ENCODE data around the gene FLT4. TPM values are rescaled to one million over a fixed set of nuclear protein-coding genes. Genes with fewer than 3 reads are reported as not detected.

Gene FLT4
- total RNA-seq, 1 experiment from 2014 or later = 6.3 TPM

DNA sequence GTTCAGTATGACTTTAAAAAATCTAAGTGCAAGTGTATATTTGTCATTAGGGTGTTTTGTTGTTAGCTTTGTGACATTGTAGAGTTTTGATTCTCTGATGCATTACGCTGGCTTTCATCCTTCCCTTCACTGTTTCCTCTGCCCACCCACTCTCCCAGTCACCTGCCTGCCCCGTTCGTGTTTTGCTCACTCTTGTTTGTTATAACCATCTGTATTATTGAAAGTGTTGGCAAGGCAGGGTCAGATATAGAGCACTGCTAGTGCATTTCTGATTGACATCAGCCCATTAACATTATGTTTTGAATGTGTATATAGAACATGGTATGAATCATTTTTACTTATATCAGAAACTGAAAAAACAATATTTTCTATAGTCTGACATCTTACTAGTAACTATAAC is 85.4 kb downstream of the FLT4 start:
- H3T11ph ChIP-seq (ENCODE audit: low read length) = no peak overlapping the region
- H3K18ac ChIP-seq (ENCODE audit: insufficient read length, low read depth, low read length) = no peak overlapping the region
- Mint-ChIP-seq H3K27me3 (ENCODE audit: low read depth) (no peaks in the 10 kb centered on the region), H3K4me1 (no peaks in the 10 kb centered on the region), H3K27ac (0 out of 7 replicates have a peak overlapping the region, but pooled peaks of 1 of the 3 experiments have one; percentile 45), H3K36me3 (ENCODE audit: insufficient read depth in 1 of 3, low read depth in 3 of 3) (peaks cover 35 to 83% (median 72%) of the 10 kb centered on the region in 3 experiments; a peak in 6 of 7 replicates), H3K4me3 (no peak overlapping the region), H3K9me3 (no peaks in the 10 kb centered on the region)
- peaks cover 4% of the 10 kb centered on the region; the same call in 1 of the 2 replicates for H3K79me2 ChIP-seq (ENCODE audit: insufficient read depth, low read length)
- no peak for DNase-seq
- no peak overlapping the region for H2BK20ac ChIP-seq (ENCODE audit: low read depth, low read length, poor library complexity, severe bottlenecking)
- TF ChIP-seq, protein P1, sequence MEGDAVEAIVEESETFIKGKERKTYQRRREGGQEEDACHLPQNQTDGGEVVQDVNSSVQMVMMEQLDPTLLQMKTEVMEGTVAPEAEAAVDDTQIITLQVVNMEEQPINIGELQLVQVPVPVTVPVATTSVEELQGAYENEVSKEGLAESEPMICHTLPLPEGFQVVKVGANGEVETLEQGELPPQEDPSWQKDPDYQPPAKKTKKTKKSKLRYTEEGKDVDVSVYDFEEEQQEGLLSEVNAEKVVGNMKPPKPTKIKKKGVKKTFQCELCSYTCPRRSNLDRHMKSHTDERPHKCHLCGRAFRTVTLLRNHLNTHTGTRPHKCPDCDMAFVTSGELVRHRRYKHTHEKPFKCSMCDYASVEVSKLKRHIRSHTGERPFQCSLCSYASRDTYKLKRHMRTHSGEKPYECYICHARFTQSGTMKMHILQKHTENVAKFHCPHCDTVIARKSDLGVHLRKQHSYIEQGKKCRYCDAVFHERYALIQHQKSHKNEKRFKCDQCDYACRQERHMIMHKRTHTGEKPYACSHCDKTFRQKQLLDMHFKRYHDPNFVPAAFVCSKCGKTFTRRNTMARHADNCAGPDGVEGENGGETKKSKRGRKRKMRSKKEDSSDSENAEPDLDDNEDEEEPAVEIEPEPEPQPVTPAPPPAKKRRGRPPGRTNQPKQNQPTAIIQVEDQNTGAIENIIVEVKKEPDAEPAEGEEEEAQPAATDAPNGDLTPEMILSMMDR (conservative IDR thresholded peaks at IDR 0.05) = no peak
- no peak overlapping the region for H3K9ac ChIP-seq (ENCODE audit: extremely low read depth, insufficient read length, low read length)
- H2BK12ac ChIP-seq (ENCODE audit: insufficient read length, low read depth, low read length) = no peak overlapping the region
- no peak overlapping the region for H2BK15ac ChIP-seq (ENCODE audit: low read depth, low read length)
- H2AFZ ChIP-seq (ENCODE audit: low read length) = no peak overlapping the region
- no peak overlapping the region for H3K4ac ChIP-seq (ENCODE audit: low read depth, low read length)
- no peak overlapping the region for H2AK5ac ChIP-seq (ENCODE audit: insufficient read length, low read length)
- H3K9me3 ChIP-seq (ENCODE audit: control insufficient read depth, low read depth, low read length) = no peaks in the 10 kb centered on the region
- no peak overlapping the region for H3K4me2 ChIP-seq (ENCODE audit: insufficient read depth, insufficient read length, low read length)
- H3K23ac ChIP-seq (ENCODE audit: insufficient read length, low read depth, low read length) = no peak overlapping the region
- H3K27ac ChIP-seq (ENCODE audit: insufficient read length, low read depth, low read length) = no peak overlapping the region
- no peak overlapping the region for H3K56ac ChIP-seq (ENCODE audit: insufficient read length, low read depth, low read length)
- no CpG with 5 or more reads among the region's 3 CpGs for WGBS (ENCODE audit: extremely low coverage, insufficient read length, low lambda C conversion rate)
- H3K23me2 ChIP-seq (ENCODE audit: insufficient read length, low read depth, low read length, poor library complexity, severe bottlenecking) = no peaks in the 10 kb centered on the region
- H3K14ac ChIP-seq (ENCODE audit: insufficient read depth, low read length) = no peak overlapping the region
- no peaks in the 10 kb centered on the region for H3K27me3 ChIP-seq (ENCODE audit: insufficient read depth, low read length)
- no peaks in the 10 kb centered on the region for H3K4me1 ChIP-seq (ENCODE audit: insufficient read depth, low read length)
- no peak overlapping the region for H4K8ac ChIP-seq (replicated peaks; ENCODE audit: insufficient read length, low read depth, low read length)
- H4K5ac ChIP-seq (ENCODE audit: insufficient read length, low read depth, low read length) = no peak overlapping the region
- no peak overlapping the region for H2BK120ac ChIP-seq (ENCODE audit: low read depth, low read length, poor library complexity, severe bottlenecking)
- no peaks in the 10 kb centered on the region for H4K20me1 ChIP-seq (ENCODE audit: control insufficient read depth, insufficient read depth, insufficient read length)
- no peak overlapping the region for H4K91ac ChIP-seq (ENCODE audit: insufficient read length, low read depth, low read length)
- peaks cover 6% of the 10 kb centered on the region for H3K79me1 ChIP-seq (ENCODE audit: insufficient read depth, low read depth, low read length, poor library complexity, severe bottlenecking)
- no peak overlapping the region for H2BK5ac ChIP-seq (ENCODE audit: insufficient read length, low read length)

Data from H9 (cell line).